Stimulated activated CD4-positive, alpha-beta T cell treated with anti-CD3 and anti-CD28 coated beads, Interleukin-1b, Interleukin-23, amount 100 ng/mL, for 4 hours (primary cell): ENCODE results near the gene ZDHHC1.

Experiments used
- DNase-seq, 2 donors: peaks; one replicate each; pipeline ENCODE4 v3.0.0-alpha.2; 2020; ENCODE audit warnings: low read depth in 2 of 2

ZDHHC1 gene

GRCh38 chr16:67409631-67410030 is 6.6 kb downstream of the ZDHHC1 start:
- DNase-seq: no peak

- DNase-seq: no peak
Measured at GRCh38 chr16:67407788-67408452, 8.4 kb downstream of the ZDHHC1 start.

- no peak for DNase-seq
Measured at GRCh38 chr16:67407176-67407787, 9.0 kb downstream of the ZDHHC1 start.

- DNase-seq: no peak
Measured at GRCh38 chr16:67406111-67406971, 9.9 kb downstream of the ZDHHC1 start.

GRCh38 chr16:67405336-67405735 is 10.9 kb downstream of the ZDHHC1 start:
- no peak for DNase-seq

- DNase-seq: no peak
Measured at GRCh38 chr16:67404740-67405226, 11.5 kb downstream of the ZDHHC1 start.

- no peak for DNase-seq
Measured at GRCh38 chr16:67403976-67404555, 12.2 kb downstream of the ZDHHC1 start.

GRCh38 chr16:67400901-67401300 is 15.4 kb downstream of the ZDHHC1 start:
- no peak for DNase-seq

GRCh38 chr16:67399749-67400704 is 16.2 kb downstream of the ZDHHC1 start:
- DNase-seq: no peak

- peak; percentile 21 to 50 for DNase-seq
Measured at GRCh38 chr16:67399218-67399733, 17.0 kb downstream of the ZDHHC1 start.

GRCh38 chr16:67398546-67399217 is 17.6 kb downstream of the ZDHHC1 start:
- DNase-seq: no peak

- no peak for DNase-seq
Measured at GRCh38 chr16:67397812-67398545, 18.3 kb downstream of the ZDHHC1 start.

GRCh38 chr16:67397036-67397801 is 19.1 kb downstream of the ZDHHC1 start:
- DNase-seq: no peak

GRCh38 chr16:67396159-67397035 is 19.9 kb downstream of the ZDHHC1 start:
- DNase-seq: no peak

GRCh38 chr16:67395458-67396158 is 20.7 kb downstream of the ZDHHC1 start:
- DNase-seq: no peak

- no peak for DNase-seq
Measured at GRCh38 chr16:67395105-67395457, 21.2 kb downstream of the ZDHHC1 start.
